Fibroblast of mammary gland (primary cell): ENCODE data around the gene PANX3.

ENCODE experiments used
- DNase-seq: peaks from one replicate; pipeline ENCODE4 v3.0.0-alpha.2; 2010; ENCODE audit warnings: low read depth
- H3K4me3 ChIP-seq: 2 replicates; pipeline ENCODE4 v1.5.1; 2011; ENCODE audit warnings: low read depth, mild to moderate bottlenecking, low read length, moderate library complexity; ENCODE audit not compliant: control insufficient read depth
- TF ChIP-seq, protein P1 (sequence below): conservative IDR thresholded peaks from 2 replicates; pipeline ENCODE4 v1.5.1; 2011; ENCODE audit warnings: low read depth, low read length, inconsistent platforms; ENCODE audit not compliant: control insufficient read depth, insufficient read depth

The PANX3 gene, protein sequence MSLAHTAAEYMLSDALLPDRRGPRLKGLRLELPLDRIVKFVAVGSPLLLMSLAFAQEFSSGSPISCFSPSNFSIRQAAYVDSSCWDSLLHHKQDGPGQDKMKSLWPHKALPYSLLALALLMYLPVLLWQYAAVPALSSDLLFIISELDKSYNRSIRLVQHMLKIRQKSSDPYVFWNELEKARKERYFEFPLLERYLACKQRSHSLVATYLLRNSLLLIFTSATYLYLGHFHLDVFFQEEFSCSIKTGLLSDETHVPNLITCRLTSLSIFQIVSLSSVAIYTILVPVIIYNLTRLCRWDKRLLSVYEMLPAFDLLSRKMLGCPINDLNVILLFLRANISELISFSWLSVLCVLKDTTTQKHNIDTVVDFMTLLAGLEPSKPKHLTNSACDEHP

DNA sequence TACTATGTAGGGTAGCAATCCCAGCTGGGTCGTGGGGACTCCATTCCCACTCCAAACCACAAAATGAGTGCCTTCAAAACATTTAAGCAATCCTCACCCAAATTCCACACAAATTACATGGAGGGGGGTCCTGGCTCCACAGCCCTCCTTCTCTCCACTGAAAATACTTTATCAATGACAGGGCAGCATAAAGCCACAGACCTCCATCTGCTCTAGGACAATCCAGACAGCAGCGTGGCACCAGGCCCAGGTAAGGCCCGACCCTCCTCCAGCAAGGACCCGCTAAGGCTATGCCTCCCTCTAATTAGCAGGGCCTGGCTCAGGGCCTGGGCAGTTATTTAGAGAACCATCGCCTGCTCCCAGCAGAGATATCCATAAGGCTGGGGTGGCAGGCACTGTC lies at the start of gene PANX3:
PANX3 (plus strand) TSS at position 365 of the 400 bp plus-strand sequence. CDS start 129 bp downstream, outside the sequence.
- no peak within 1 kb of the TSS for H3K4me3 ChIP-seq
- DNase-seq: no peak
- TF ChIP-seq, protein P1, sequence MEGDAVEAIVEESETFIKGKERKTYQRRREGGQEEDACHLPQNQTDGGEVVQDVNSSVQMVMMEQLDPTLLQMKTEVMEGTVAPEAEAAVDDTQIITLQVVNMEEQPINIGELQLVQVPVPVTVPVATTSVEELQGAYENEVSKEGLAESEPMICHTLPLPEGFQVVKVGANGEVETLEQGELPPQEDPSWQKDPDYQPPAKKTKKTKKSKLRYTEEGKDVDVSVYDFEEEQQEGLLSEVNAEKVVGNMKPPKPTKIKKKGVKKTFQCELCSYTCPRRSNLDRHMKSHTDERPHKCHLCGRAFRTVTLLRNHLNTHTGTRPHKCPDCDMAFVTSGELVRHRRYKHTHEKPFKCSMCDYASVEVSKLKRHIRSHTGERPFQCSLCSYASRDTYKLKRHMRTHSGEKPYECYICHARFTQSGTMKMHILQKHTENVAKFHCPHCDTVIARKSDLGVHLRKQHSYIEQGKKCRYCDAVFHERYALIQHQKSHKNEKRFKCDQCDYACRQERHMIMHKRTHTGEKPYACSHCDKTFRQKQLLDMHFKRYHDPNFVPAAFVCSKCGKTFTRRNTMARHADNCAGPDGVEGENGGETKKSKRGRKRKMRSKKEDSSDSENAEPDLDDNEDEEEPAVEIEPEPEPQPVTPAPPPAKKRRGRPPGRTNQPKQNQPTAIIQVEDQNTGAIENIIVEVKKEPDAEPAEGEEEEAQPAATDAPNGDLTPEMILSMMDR: no peak

DNA sequence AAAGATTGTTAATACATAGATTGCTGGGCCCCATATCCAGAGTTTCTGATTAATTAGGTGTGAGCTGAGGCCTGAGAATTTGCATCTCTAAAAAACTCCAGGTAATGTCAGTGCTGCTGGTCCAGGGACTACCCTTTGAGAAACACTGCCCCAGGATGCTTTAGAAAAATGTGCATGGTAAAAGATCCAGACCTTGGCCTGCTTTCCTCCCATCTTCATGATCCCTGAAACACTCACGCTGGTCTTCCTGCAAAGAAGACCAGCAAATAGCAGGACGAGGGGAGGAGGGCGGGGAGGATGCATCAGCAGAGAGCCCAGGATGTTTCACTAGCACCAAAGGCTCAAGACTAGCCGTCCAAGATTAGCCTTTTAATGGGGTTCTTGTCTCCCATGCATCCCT lies 41.5 kb upstream of the PANX3 start, which contains the start of gene OR8A1:
OR8A1 (plus strand) TSS at position 301 of the 400 bp plus-strand sequence. CDS start 123 bp downstream, outside the sequence.
- DNase-seq: no peak
- TF ChIP-seq, protein P1: no peak
- H3K4me3 ChIP-seq: no peak within 1 kb of the TSS

DNA sequence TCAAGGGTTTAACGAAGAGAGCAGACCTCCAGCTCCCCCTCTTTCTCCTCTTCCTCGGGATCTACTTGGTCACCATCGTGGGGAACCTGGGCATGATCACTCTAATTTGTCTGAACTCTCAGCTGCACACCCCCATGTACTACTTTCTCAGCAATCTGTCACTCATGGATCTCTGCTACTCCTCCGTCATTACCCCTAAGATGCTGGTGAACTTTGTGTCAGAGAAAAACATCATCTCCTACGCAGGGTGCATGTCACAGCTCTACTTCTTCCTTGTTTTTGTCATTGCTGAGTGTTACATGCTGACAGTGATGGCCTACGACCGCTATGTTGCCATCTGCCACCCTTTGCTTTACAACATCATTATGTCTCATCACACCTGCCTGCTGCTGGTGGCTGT lies 41.1 kb upstream of the PANX3 start:
- TF ChIP-seq, protein P1: no peak
- no peak overlapping the region for H3K4me3 ChIP-seq

DNA sequence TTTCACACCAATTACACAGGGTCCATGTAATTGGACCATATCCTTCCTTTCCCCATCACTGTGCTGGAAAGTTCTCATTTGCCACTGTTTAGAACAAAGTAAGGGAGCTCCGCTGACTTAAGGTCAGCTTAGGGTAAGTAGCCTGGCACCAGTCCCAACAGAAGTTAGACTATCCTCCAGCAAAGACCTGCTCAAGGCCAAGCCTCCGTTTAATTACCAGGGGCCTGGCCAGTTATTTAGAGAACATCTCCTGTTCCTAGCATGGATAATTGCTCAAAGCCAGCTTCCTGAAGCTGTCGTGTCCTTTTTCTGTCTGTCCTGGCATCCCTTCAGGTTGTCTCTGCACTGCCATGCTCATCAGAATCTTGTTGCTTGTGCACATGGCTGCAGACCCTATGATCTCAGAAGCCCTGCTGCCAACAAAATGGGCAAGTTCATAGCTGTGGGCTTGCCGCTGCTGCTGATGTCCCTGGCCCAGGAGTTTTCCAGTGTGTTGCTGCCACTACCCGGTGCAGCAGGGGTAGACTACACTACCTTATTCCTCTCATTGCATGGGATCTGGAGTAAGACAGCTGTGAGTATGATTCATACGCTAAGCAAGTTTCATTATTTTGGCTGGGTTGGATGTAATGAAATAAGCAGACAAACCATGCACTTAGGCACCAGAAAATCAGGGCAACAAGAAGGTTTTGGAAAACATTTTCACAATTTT lies 33.4 kb upstream of the PANX3 start:
- no peak for DNase-seq
- no peak overlapping the region for H3K4me3 ChIP-seq
- TF ChIP-seq, protein P1: no peak

More for the DNA sequence above, 41.1 kb upstream of the PANX3 start:
- DNase-seq: no peak

DNA sequence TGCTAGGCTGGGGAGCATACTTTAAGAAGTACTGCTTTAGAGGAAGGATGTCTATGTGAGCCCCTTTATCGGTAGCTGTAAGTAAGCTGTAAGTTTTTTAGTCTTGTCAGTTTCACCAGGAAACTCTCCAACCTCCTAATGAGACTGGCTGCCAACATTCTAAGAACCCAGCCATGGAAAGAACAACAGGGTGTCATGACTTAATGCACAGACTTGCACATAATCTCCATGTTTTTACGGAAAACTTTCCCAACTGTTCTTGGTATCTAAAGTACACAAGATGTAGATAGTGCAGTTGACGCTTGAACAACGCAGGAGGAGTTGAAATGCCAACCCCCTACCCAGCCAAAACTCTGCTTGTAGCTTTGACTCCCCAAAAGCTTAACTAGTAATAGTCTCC lies 32.5 kb upstream of the PANX3 start:
- no peak overlapping the region for H3K4me3 ChIP-seq
- DNase-seq: no peak
- TF ChIP-seq, protein P1: no peak

DNA sequence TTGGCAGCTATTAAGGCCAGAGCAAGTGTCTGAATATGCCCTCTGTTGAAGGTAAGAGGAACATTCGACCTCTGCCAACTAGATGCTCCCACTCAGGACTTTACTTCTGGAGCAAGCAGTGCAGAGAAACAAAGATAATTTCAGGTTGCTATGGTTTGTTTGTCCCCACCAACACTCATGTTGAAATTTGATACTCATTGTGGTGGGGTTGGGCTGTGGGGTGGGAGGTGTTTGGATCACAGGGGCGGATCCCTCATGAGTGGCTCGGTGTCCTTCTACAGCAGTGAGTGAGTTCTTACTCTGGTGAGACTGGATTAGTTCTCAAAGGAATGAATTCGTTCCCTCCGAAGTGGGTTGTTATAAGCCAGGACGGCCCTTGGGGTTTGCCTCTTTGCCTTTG lies 29.4 kb upstream of the PANX3 start:
- no peak for DNase-seq
- TF ChIP-seq, protein P1: no peak
- H3K4me3 ChIP-seq: no peak overlapping the region
